ENCODE data around the gene SNTG2. TPM values are rescaled to one million over a fixed set of nuclear protein-coding genes. Genes with fewer than 3 reads are reported as not detected.

The SNTG2 gene
- total and polyA plus RNA-seq, 5 experiments from 2014 or later: 0.66 to 8.8 (median 1.2) TPM

DNA sequence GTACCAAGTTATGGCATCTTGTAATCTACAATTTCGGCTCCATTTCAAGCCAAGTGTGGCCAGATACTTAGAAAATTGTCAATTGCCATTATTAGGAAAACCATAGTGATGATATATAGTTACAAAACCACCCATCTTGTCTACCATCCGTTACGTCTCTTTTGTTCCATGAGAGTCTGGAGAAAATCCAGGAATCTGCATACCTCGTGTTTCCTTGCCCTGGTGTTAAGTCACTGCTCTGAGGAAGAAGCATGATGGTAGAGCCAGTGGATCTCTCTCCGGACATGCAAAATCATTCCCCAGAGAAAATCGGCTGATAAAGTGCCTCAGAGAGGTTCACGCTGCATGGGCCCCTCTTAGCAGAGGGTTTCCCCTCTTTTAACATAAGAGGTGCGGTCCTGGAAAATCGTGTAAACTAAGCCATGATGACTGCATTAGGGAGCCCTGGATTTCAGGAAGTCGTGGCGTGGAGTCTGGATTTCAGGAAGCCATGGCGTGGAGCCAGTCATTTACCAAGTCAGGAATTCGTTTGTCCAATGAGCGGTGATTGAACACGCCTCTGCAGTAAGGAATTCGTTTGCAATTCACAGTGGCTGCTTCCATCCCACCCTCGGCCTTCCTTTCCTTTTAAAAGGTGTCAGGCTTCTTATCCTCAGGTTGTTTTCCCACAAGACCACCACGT lies 304.2 kb downstream of the SNTG2 start:
- ATAC-seq: no peak
- Mint-ChIP-seq H3K4me3 (no peak overlapping the region), H3K27ac (no peak overlapping the region), H3K9me3 (no peaks in the 10 kb centered on the region), H3K27me3 (peaks cover 0 to 19% (median 5%) of the 10 kb centered on the region in 5 donors), H3K4me1 (peaks cover 0 to 16% (median 5%) of the 10 kb centered on the region in 4 donors), H3K36me3 (peaks cover 0 to 9% (median 0%) of the 10 kb centered on the region in 3 donors)
- DNase-seq: no peak
- POLR2A ChIA-PET: no interaction called here

- Mint-ChIP-seq H3K4me3 (no peak overlapping the region), H3K27ac (no peak overlapping the region), H3K4me1 (peaks cover 0 to 7% (median 2%) of the 10 kb centered on the region in 4 donors), H3K36me3 (peaks cover 0 to 7% (median 0%) of the 10 kb centered on the region in 3 donors), H3K9me3 (no peaks in the 10 kb centered on the region), H3K27me3 (peaks cover 0 to 14% (median 3%) of the 10 kb centered on the region in 5 donors)
- ATAC-seq: no peak
- no peak for DNase-seq
- POLR2A ChIA-PET: no interaction called here
Measured at GRCh38 chr2:1256632-1257324, 306.1 kb downstream of the SNTG2 start.

DNA sequence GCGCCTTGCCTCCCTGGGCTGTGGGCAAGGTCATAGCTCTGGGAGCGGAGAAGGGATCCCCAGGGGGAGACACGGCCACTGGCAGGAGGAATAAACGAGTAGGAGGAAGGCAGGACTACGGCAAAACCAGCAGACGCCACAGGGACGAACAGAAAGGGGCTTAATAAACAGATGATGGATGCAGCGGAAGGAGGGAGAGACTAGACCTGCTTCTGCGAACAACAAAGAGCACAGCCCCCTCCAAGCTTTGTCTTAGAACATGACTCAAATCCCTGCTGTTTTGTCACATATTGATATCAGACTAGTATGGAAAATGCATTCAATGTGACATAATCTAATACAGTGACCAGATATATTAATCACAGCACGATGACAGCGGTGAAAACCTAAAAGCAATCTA lies 306.7 kb downstream of the SNTG2 start:
- peaks cover 0 to 4% (median 0%) of the 10 kb centered on the region in 3 donors for H3K36me3 Mint-ChIP-seq
- no peak for ATAC-seq
- no peaks in the 10 kb centered on the region for H3K9me3 Mint-ChIP-seq
- H3K4me3 Mint-ChIP-seq: no peak overlapping the region
- peaks cover 0 to 14% (median 3%) of the 10 kb centered on the region in 5 donors for H3K27me3 Mint-ChIP-seq
- POLR2A ChIA-PET: no interaction called here
- H3K27ac Mint-ChIP-seq: no peak overlapping the region
- peaks cover 0 to 7% (median 2%) of the 10 kb centered on the region in 4 donors for H3K4me1 Mint-ChIP-seq
- no peak for DNase-seq

DNA sequence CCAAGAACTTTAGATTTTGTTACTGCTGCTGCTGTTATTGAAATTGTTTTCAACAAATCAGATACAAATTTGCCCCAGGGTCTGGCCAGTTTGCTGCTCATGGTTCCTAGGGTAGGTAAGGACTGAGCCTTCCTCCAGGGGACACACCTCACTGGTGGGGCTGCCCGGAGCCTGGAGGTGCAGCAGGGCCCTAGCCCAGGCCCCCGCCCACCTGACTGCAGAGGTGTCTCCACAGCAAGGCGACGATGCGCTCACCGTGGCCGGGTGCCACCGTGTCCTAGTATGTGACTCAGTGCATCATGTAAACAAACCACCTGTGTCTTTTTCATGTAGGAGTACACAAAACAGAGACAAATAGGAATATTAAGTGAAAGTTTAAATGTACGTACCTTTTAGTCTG lies 309.1 kb downstream of the SNTG2 start:
- H3K9me3 Mint-ChIP-seq: no peaks in the 10 kb centered on the region
- DNase-seq (no peak), ATAC-seq (no peak)
- POLR2A ChIA-PET: no interaction called here
- H3K36me3 Mint-ChIP-seq: peaks cover 0 to 4% (median 0%) of the 10 kb centered on the region in 3 donors
- no peak overlapping the region for H3K4me3 Mint-ChIP-seq
- H3K27ac Mint-ChIP-seq: no peak overlapping the region
- H3K4me1 Mint-ChIP-seq: peaks cover 0 to 1% (median 0%) of the 10 kb centered on the region in 4 donors
- H3K27me3 Mint-ChIP-seq: peaks cover 0 to 14% (median 0%) of the 10 kb centered on the region in 5 donors

GRCh38 chr2:1262609-1263008 lies 312.0 kb downstream of the SNTG2 start:
- POLR2A ChIA-PET: no interaction called here
- Mint-ChIP-seq H3K4me3 (no peak overlapping the region), H3K27me3 (peaks cover 0 to 5% (median 0%) of the 10 kb centered on the region in 5 donors), H3K9me3 (no peaks in the 10 kb centered on the region), H3K4me1 (peaks cover 0 to 2% (median 0%) of the 10 kb centered on the region in 4 donors), H3K27ac (no peak overlapping the region), H3K36me3 (peaks cover 0 to 8% (median 4%) of the 10 kb centered on the region in 3 donors)
- DNase-seq (no peak), ATAC-seq (no peak)

DNA sequence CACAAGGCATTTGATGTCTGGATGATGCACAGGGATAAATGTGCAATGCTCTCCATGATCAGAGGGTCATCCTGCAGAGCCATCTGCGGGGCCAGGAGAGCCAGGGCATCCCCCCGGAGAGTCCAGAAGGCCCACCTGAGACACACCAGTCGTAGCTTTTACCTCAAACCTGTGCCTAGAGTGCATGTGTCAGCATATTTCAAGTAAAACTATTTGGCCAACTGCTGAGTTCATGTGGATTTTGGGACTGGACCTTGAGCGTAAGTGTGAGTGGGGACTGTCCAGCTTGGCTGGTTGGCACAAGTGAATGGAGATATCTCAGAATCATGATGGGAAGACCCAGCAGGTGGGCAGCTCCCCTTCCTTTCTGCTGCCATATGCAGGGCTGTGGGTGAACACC lies 314.8 kb downstream of the SNTG2 start:
- Mint-ChIP-seq H3K36me3 (peaks cover 0 to 22% (median 8%) of the 10 kb centered on the region in 3 donors), H3K27me3 (peaks cover 0 to 5% (median 0%) of the 10 kb centered on the region in 5 donors), H3K9me3 (no peaks in the 10 kb centered on the region), H3K4me3 (no peak overlapping the region), H3K27ac (no peak overlapping the region), H3K4me1 (peaks cover 0 to 2% (median 0%) of the 10 kb centered on the region in 4 donors)
- ATAC-seq (no peak), DNase-seq (no peak)
- POLR2A ChIA-PET: no interaction called here

DNA sequence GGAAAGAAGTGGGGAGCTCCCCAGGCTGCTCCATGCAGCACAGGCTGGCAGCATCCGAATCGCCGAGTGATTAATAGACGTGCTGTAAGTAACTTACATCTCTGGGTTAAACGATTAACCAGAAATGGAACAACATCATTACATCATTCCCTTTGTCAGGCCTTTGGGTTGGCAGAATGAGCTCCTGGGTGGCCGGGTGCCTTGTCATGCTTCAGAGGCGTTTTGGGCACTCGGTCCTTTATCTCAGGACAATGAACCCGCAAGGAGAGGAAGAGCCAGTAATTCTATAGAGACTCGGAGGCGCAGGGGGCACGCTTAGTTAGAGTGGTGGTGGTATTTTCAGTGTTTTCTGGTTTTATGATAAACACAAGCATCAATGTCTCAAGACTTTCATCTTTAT lies 315.7 kb downstream of the SNTG2 start:
- ATAC-seq: no peak
- Mint-ChIP-seq H3K4me1 (peaks cover 0 to 2% (median 0%) of the 10 kb centered on the region in 4 donors), H3K27me3 (peaks cover 0 to 5% (median 0%) of the 10 kb centered on the region in 5 donors), H3K4me3 (no peak overlapping the region), H3K9me3 (no peaks in the 10 kb centered on the region), H3K36me3 (peaks cover 0 to 29% (median 12%) of the 10 kb centered on the region in 3 donors), H3K27ac (no peak overlapping the region)
- POLR2A ChIA-PET: no interaction called here
- DNase-seq: no peak

DNA sequence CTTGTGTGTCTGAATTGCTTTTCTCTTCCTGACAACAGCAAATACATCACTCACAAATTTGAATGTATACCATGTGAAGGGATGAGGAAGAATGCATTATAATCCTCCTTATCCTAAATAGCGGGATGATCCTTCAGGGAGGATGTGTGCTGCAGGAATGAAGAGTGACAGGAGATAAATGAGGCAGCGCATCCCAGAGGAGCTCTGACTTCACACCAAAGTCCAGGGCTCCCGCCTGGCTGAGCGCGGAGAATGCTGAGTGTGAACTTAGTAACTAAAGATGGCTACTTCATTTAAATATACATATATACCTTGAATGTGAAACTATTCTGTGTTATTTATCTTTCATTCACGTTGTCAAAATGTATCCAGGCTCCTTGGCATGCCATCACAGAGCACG lies 317.4 kb downstream of the SNTG2 start:
- POLR2A ChIA-PET: no interaction called here
- peaks cover 0 to 4% (median 0%) of the 10 kb centered on the region in 9 donors for H3K9me3 Mint-ChIP-seq
- H3K4me1 Mint-ChIP-seq: peaks cover 0 to 2% (median 0%) of the 10 kb centered on the region in 4 donors
- ATAC-seq (no peak), DNase-seq (no peak)
- peaks cover 0 to 33% (median 12%) of the 10 kb centered on the region in 3 donors for H3K36me3 Mint-ChIP-seq
- peaks cover 0 to 5% (median 0%) of the 10 kb centered on the region in 5 donors for H3K27me3 Mint-ChIP-seq
- no peak overlapping the region for H3K4me3 Mint-ChIP-seq
- no peak overlapping the region for H3K27ac Mint-ChIP-seq

DNA sequence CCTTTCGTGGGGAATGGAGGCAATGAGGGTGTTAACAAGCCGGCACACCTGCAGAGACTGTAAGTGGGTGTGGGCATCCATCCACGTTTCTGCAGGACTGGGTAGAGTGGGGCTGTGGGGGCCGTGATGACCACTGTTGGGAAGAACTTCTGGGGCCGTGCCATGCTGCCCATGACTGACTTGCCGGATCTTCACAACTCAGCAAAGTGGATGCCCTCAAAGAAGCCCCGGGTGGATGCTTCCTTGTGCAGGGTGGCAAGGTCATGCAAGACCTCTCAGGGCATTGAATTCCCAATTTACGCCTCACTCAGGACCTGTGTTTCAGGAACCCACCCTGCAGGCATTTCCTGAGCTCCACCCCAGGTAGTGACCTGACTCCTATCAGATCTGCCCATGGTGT lies 319.2 kb downstream of the SNTG2 start:
- Mint-ChIP-seq H3K4me3 (no peak overlapping the region), H3K4me1 (peaks cover 0 to 2% (median 0%) of the 10 kb centered on the region in 4 donors), H3K36me3 (peaks cover 10 to 49% (median 12%) of the 10 kb centered on the region in 3 donors), H3K9me3 (peaks cover 2 to 12% (median 7%) of the 10 kb centered on the region in 9 donors), H3K27ac (peak overlapping the region in 1 of 10 donors; percentile 49), H3K27me3 (peaks cover 0 to 5% (median 0%) of the 10 kb centered on the region in 5 donors)
- ATAC-seq (no peak), DNase-seq (no peak)
- POLR2A ChIA-PET: no interaction called here

DNA sequence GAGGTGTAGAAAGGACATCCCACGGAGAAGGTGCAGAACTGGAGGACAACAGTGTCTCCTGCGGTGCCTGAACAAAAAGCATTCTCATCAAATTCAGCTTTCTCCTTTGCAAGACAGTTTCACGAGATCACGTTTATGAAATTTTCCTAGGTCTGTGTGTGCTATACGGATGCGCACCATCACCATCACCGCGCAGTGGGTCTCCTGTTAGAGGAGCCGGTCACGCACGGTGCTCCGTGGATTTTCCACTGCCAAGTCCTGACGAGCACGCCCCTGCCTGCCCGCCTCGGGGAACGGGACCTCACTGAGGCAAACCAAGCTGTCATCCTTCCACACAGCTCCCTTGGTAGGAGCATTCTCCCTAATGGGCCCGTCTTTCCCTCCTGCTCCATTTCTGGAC lies 322.2 kb downstream of the SNTG2 start:
- peaks cover 10 to 50% (median 16%) of the 10 kb centered on the region in 3 donors for H3K36me3 Mint-ChIP-seq
- H3K9me3 Mint-ChIP-seq: peaks cover 5 to 29% (median 16%) of the 10 kb centered on the region in 9 donors
- POLR2A ChIA-PET: no interaction called here
- DNase-seq (no peak), ATAC-seq (no peak)
- H3K27me3 Mint-ChIP-seq: peaks cover 0 to 2% (median 0%) of the 10 kb centered on the region in 5 donors
- H3K27ac Mint-ChIP-seq: no peak overlapping the region
- no peaks in the 10 kb centered on the region for H3K4me1 Mint-ChIP-seq
- H3K4me3 Mint-ChIP-seq: no peak overlapping the region

DNA sequence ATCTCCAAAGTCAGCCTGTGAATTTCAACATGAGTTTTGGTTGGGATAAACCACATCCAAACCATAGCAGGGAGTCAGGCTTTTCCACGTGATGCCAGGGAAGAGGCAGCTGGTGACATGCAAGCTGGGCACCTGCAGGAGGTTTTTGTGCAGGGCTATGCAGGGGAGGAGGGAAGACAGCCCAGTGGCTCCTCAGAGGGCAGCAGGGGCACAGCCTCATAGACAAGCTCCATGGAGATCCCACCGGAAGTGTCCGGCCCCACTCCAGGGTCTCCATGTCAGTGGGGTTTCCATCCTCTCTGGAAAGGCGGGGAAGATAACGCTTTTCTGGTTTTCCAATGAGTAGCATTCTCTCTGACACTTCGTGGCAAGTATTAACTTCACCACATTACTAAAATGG lies 327.0 kb downstream of the SNTG2 start:
- H3K27me3 Mint-ChIP-seq: peaks cover 0 to 6% (median 0%) of the 10 kb centered on the region in 5 donors

DNA sequence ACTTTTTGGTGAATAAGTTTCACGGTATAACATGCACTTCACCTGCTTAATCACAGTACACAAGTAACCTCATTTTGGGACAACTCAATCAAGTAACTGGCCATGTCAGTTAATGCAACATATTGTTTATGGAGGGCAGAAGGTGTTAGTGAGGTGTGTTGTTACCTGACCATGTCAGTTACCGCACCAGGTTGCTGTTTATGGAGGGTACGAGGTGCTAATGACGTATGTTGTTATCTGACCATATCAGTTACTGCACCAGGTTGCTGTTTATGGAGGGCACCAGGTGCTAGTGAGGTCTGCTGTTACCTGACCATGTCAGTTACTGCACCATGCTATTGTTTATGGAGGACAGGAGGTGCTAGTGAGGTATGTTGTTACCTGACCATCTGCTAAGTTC lies 327.5 kb downstream of the SNTG2 start:
- peaks cover 5 to 29% (median 15%) of the 10 kb centered on the region in 9 donors for H3K9me3 Mint-ChIP-seq
- H3K27ac Mint-ChIP-seq: peak overlapping the region in 1 of 10 donors; percentile 28
- no peak overlapping the region for H3K4me3 Mint-ChIP-seq
- peaks cover 4 to 28% (median 16%) of the 10 kb centered on the region in 3 donors for H3K36me3 Mint-ChIP-seq
- DNase-seq (no peak), ATAC-seq (no peak)
- peaks cover 0 to 7% (median 0%) of the 10 kb centered on the region in 4 donors for H3K4me1 Mint-ChIP-seq
- H3K27me3 Mint-ChIP-seq: peaks cover 0 to 6% (median 0%) of the 10 kb centered on the region in 5 donors
- POLR2A ChIA-PET: no interaction called here

More for the DNA sequence above, 327.0 kb downstream of the SNTG2 start:
- Mint-ChIP-seq H3K36me3 (peaks cover 4 to 30% (median 16%) of the 10 kb centered on the region in 3 donors), H3K4me3 (no peak overlapping the region), H3K9me3 (peaks cover 5 to 29% (median 16%) of the 10 kb centered on the region in 9 donors), H3K27ac (no peak overlapping the region), H3K4me1 (peaks cover 0 to 7% (median 0%) of the 10 kb centered on the region in 4 donors)
- DNase-seq (no peak), ATAC-seq (no peak)
- POLR2A ChIA-PET: no interaction called here

DNA sequence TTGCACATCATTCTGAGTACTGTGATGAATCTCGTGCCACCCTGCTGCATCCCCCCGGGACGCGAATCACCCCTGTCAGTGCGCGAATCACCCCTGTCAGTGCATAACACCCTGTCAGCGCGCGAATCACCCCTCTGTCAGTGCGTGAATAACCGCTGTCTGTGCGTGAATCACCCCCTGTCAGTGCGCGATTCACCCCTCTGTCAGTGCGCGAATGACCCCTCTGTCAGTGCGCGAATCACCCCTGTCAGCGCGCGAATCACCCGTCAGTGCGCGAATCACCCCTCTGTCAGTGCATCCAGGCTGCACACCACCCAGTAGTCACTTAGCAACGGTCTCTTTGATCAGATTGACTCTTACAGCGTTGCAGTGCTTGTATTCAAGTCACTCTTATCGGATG lies 328.2 kb downstream of the SNTG2 start:
- Mint-ChIP-seq H3K36me3 (peaks cover 9 to 24% (median 15%) of the 10 kb centered on the region in 3 donors), H3K27me3 (peaks cover 0 to 6% (median 0%) of the 10 kb centered on the region in 5 donors)

More for the DNA sequence above, 328.2 kb downstream of the SNTG2 start:
- H3K9me3 Mint-ChIP-seq: peaks cover 3 to 27% (median 14%) of the 10 kb centered on the region in 9 donors
- ATAC-seq: no peak
- no peak overlapping the region for H3K27ac Mint-ChIP-seq
- no peak for DNase-seq
- peaks cover 0 to 7% (median 0%) of the 10 kb centered on the region in 4 donors for H3K4me1 Mint-ChIP-seq
- POLR2A ChIA-PET: no interaction called here
- no peak overlapping the region for H3K4me3 Mint-ChIP-seq
